ENCODE measurements around the gene PCDHGB1.

PCDHGB1 gene

GRCh38 chr5:141362719-141363118, 12.8 kb downstream of the PCDHGB1 start:
- TF ChIP-seq, protein P1, sequence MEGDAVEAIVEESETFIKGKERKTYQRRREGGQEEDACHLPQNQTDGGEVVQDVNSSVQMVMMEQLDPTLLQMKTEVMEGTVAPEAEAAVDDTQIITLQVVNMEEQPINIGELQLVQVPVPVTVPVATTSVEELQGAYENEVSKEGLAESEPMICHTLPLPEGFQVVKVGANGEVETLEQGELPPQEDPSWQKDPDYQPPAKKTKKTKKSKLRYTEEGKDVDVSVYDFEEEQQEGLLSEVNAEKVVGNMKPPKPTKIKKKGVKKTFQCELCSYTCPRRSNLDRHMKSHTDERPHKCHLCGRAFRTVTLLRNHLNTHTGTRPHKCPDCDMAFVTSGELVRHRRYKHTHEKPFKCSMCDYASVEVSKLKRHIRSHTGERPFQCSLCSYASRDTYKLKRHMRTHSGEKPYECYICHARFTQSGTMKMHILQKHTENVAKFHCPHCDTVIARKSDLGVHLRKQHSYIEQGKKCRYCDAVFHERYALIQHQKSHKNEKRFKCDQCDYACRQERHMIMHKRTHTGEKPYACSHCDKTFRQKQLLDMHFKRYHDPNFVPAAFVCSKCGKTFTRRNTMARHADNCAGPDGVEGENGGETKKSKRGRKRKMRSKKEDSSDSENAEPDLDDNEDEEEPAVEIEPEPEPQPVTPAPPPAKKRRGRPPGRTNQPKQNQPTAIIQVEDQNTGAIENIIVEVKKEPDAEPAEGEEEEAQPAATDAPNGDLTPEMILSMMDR (IDR thresholded peaks at IDR 0.05): no peak
- no peak overlapping the region for H3K4me3 ChIP-seq
- intact Hi-C loops (cut with DNase I; ENCODE audit: low total_unique reads): no loop called here
- H3K27ac ChIP-seq: no peak overlapping the region
- no peak for DNase-seq
- peaks cover 21 to 99% (median 87%) of the 10 kb centered on the region in 3 donors for H3K9me3 ChIP-seq
- peaks cover 0 to 3% of the 10 kb centered on the region in 2 donors for H3K27me3 ChIP-seq
- no peaks in the 10 kb centered on the region for H3K4me1 ChIP-seq
- H3K36me3 ChIP-seq: peaks cover 0 to 39% (median 34%) of the 10 kb centered on the region in 3 donors

DNA sequence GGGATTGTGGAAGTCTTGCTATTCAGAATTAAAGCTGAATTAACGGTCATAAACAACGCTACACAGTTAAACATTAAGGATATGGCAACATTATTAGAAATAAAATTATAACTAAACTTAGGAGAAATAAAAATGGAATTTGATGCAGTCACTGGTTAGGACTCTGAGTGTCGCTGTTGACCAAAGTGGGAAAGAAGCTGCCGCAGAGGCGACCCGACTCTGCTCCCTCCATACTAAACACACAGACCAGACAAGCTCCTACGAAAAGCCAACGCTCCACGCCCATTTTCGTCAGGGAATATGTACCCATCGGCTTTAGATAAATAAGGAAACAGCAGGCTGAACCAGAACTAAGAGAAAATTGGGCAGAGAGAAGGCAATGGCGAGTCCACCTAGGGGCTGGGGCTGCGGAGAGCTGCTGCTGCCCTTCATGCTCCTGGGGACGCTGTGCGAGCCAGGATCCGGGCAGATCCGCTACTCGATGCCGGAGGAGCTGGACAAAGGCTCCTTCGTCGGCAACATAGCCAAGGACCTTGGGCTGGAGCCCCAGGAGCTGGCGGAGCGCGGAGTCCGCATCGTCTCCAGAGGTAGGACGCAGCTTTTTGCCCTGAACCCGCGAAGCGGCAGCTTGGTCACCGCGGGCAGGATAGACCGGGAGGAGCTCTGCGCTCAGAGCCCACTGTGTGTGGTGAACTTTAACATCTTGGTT, 14.2 kb downstream of the PCDHGB1 start, which contains the start of gene PCDHGA5:
Gene PCDHGA5 (plus strand): TSS at position 211 of the 709 bp plus-strand sequence. CDS start 169 bp downstream, at position 380.
- intact Hi-C loops (cut with DNase I; ENCODE audit: low total_unique reads): no loop called here
- Histone ChIP-seq H3K4me3 (peak within 1 kb of the TSS; percentile 14 to 29), H3K4me1 (no peaks in the 10 kb centered on the region), H3K36me3 (peaks cover 0 to 34% (median 34%) of the 10 kb centered on the region in 3 donors), H3K9me3 (peaks cover 21 to 98% (median 84%) of the 10 kb centered on the region in 3 donors), H3K27me3 (peaks cover 0 to 3% of the 10 kb centered on the region in 2 donors), H3K27ac (no peak within 1 kb of the TSS)
- DNase-seq: no peak
- TF ChIP-seq, protein P1 (IDR thresholded peaks at IDR 0.05): no peak

- intact Hi-C loops (cut with DNase I; ENCODE audit: low total_unique reads): no loop called here
- no peak overlapping the region for H3K27ac ChIP-seq
- peaks cover 21 to 98% (median 87%) of the 10 kb centered on the region in 3 donors for H3K9me3 ChIP-seq
- no peaks in the 10 kb centered on the region for H3K4me1 ChIP-seq
- no peak for DNase-seq
- peaks cover 0 to 3% of the 10 kb centered on the region in 2 donors for H3K27me3 ChIP-seq
- no peak overlapping the region for H3K4me3 ChIP-seq
- peaks cover 0 to 46% (median 37%) of the 10 kb centered on the region in 3 donors for H3K36me3 ChIP-seq
- TF ChIP-seq, protein P1 (IDR thresholded peaks at IDR 0.05): no peak
These were observed 16.4 kb downstream of the PCDHGB1 start for GRCh38 chr5:141366016-141366896.

DNA sequence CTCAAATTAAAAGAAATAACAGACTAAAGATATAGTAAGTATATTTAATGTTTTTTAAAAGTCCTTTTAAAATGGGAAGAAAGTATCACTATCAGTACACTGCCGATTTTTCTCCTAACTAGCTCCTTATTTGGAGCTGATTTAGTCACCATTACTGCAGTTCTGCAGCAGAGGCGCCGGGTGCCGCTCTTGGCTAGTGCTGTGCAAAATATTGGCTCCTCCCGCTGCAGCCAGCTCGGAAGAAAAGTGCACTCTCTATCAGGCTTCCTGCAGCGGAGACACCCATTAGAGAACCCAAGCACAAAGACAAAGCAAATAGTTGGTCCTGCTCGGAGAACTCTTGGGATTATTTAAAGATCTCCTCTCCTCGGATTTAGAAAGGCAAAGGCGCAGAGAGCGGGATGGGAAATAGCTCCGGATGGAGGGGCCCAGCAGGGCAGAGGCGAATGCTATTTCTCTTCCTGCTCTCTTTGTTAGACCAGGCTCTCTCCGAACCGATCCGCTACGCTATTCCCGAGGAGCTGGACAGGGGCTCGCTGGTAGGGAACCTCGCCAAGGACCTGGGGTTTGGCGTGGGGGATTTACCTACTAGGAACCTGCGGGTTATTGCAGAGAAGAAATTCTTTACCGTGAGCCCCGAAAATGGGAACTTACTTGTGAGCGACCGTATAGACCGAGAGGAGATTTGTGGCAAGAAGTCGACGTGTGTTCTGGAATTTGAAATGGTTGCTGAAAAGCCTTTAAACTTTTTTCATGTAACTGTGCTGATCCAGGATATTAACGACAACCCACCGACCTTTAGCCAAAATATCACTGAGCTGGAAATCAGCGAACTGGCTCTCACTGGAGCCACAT, 20.3 kb downstream of the PCDHGB1 start, which contains the start of gene PCDHGB3:
Gene PCDHGB3 (plus strand): TSS at position 249 of the 855 bp plus-strand sequence. CDS start 153 bp downstream, at position 402.
- Histone ChIP-seq H3K27ac (no peak within 1 kb of the TSS), H3K27me3 (no peaks in the 10 kb centered on the region), H3K9me3 (peaks cover 17 to 99% (median 89%) of the 10 kb centered on the region in 3 donors), H3K36me3 (peaks cover 0 to 67% (median 41%) of the 10 kb centered on the region in 3 donors), H3K4me3 (peak within 1 kb of the TSS; percentile 28 to 35), H3K4me1 (no peaks in the 10 kb centered on the region)
- peak in 1 of 2 donors; percentile 37 for DNase-seq
- TF ChIP-seq, protein P1 (IDR thresholded peaks at IDR 0.05): peak in 1 of 2 experiments; percentile 28
- intact Hi-C loops (cut with DNase I; ENCODE audit: low total_unique reads): no loop called here

All from tibial artery (tissue), 4 donors.